DMS79 (cell line): ENCODE measurements around the gene CT45A5.
"Not testable (repeated sequence)": the region's sequence is repeated elsewhere in the genome, so short reads cannot be mapped to it uniquely, and the experiment has no call there.

Source experiments
- DNase-seq: peaks from one replicate; lab custom pipeline; 2025; lab: John Stamatoyannopoulos, UW

Gene CT45A5, protein sequence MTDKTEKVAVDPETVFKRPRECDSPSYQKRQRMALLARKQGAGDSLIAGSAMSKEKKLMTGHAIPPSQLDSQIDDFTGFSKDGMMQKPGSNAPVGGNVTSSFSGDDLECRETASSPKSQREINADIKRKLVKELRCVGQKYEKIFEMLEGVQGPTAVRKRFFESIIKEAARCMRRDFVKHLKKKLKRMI

DNA sequence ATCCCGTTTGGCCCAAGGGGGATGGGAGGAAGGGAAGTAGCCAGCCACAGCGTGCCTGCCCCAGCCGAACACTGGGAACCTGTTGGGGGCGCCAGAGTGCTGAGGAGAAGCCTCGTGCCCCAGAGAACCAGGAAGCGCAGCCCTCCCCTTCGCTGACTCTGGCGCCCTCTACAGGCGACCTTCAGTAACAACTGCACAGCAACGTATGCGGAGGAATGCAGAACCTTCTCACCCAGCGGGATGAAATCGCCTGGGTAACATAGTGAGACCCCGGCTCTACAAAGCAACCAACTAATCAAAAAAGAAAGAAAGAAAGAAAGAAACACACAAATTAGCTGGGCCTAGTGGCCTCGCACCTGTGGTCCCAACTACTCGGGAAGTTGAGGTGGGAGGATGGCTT, at the start of gene CT45A5:
Gene CT45A5 (minus strand): TSS at position 101 of the 400 bp plus-strand sequence. CDS start 3,774 bp downstream, outside the sequence.
- DNase-seq, result not testable (repeated sequence)

DNA sequence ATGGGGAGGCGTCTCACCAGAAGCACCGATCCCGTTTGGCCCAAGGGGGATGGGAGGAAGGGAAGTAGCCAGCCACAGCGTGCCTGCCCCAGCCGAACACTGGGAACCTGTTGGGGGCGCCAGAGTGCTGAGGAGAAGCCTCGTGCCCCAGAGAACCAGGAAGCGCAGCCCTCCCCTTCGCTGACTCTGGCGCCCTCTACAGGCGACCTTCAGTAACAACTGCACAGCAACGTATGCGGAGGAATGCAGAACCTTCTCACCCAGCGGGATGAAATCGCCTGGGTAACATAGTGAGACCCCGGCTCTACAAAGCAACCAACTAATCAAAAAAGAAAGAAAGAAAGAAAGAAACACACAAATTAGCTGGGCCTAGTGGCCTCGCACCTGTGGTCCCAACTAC, 34.6 kb upstream of the CT45A5 start, which contains the start of gene CT45A2:
Gene CT45A2 (minus strand): TSS at position 101 of the 400 bp plus-strand sequence. CDS start 3,747 bp downstream, outside the sequence.
- DNase-seq, result not testable (repeated sequence)

DNA sequence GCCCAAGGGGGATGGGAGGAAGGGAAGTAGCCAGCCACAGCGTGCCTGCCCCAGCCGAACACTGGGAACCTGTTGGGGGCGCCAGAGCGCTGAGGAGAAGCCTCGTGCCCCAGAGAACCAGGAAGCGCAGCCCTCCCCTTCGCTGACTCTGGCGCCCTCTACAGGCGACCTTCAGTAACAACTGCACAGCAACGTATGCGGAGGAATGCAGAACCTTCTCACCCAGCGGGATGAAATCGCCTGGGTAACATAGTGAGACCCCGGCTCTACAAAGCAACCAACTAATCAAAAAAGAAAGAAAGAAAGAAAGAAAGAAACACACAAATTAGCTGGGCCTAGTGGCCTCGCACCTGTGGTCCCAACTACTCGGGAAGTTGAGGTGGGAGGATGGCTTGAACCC, 17.4 kb upstream of the CT45A5 start, which contains the start of gene CT45A6:
Gene CT45A6 (minus strand): TSS at position 101 of the 400 bp plus-strand sequence. CDS start 3,794 bp downstream, outside the sequence.
- DNase-seq, result not testable (repeated sequence)

DNA sequence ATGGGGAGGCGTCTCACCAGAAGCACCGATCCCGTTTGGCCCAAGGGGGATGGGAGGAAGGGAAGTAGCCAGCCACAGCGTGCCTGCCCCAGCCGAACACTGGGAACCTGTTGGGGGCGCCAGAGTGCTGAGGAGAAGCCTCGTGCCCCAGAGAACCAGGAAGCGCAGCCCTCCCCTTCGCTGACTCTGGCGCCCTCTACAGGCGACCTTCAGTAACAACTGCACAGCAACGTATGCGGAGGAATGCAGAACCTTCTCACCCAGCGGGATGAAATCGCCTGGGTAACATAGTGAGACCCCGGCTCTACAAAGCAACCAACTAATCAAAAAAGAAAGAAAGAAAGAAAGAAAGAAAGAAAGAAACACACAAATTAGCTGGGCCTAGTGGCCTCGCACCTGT, 17.2 kb downstream of the CT45A5 start, which contains the start of gene CT45A3:
Gene CT45A3 (minus strand): TSS at position 101 of the 400 bp plus-strand sequence. CDS start 3,747 bp downstream, outside the sequence.
- DNase-seq, result not testable (repeated sequence)

DNA sequence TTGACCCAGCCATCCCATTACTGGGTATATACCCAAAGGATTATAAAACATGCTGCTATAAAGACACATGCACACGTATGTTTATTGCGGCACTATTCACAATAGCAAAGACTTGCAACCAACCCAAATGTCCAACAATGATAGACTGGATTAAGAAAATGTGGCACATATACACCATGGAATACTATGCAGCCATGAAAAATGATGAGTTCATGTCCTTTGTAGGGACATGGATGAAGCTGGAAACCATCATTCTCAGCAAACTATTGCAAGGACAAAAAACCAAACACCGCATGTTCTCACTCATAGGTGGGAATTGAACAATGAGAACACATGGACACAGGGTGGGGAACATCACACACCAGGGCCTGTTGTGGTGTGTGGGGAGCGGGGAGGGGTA, 40.6 kb downstream of the CT45A5 start:
- DNase-seq, result not testable (repeated sequence)

DNA sequence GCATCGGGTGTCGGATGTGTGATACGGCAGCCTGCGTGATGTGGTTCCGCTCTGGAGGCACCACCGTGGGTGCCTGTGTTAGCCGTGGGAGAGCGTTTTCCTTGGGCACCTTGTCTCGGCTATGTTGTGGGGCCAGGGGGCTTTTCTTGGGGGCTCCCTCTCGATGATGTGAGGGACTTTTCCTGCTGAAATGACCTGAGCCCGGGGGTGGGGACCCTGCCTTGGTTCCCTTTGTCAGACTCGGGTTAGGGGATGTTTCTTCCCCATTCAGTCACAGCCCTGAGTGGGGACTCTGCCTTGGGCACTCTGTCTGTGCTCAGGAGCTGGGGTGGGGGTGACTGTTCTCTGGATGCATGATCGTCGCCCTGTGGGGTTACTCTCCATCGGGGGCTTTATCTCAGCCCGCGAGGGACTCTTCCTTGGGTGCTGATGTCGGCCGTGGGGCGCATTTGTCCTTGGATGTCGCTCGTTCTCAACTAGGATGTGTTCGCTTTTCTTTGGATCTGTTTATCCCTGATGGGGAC, 44.0 kb downstream of the CT45A5 start:
- no peak for DNase-seq

DNA sequence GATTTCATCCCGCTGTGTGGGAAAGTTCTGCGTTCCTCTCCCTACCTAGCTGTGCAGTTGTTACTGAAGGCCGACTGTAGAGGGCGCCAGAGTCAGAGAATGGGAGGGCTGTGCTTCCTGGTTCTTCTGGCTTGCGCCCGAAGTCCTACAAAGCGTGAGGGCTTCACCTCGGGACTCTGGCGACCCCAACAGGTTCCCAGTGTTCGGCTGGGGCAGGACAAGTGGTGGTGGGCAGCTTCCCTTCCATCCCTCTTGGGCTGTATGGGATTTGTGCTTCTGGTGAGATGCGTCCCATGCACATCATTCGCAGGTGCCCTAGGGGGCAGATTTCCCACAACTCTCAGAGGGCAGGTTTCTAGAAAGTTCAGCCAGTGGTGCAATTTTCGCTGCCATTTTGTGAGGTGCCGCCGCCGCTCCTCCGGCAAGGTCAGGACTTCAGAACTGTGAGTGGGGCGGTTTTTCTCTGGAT, 44.6 kb downstream of the CT45A5 start:
- no peak for DNase-seq

DNA sequence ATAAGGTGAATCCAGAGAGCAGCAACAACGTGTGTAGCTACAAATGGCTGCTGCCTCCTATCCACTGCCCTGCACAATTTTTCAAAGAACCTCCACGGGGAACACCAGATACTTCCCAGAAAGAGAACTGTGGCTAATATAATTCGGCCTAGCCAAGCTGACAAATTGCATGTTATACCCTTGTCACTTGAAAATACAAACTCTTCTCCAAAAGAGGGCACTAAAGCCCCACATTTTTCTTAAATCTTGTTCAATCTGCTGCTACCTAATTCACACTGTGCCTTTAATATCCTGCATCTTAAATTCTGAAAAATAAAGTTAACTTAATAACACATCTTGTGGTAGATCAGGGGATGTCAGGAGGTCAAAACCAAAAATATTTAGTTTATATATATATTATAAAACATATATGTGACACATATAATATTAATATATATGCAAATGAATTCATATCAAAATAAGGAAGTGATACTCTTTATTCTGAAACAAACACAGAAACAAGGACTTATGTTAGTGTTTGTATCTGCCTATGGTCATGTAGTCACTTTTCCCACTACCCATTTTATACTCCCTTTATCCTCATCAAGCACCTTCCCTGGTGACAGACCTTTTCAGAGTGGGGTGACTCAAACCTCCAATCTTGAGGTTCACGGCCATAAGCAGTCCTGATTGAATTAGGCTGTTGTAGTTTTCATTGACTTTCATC, 47.8 kb downstream of the CT45A5 start:
- DNase-seq, result no peak

DNA sequence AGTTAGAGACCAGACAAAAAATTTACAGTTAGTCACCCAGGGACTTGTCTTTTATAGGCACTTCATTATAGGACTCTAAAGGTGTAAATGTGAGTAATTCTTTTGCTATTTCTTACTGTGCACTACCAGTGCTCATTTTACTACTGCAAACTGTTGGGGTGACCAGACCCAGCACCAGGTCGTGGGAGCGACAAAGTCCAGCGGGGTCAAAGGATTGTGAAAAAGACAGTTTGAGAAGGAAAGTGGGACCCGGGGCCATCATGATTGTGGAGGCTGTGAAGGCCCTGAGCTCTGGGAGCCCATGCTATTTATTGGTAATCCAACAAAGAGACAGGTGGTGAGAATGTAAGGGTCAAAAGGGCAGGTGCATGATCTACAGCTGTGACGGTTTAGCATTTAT, 50.6 kb downstream of the CT45A5 start:
- DNase-seq, result not testable (repeated sequence)
